Retina (tissue), 1 donor: ENCODE measurements around the gene ATAD1.
A peak's percentile ranks its signal among the peaks of the same experiment; 100 is the strongest.
"Not testable (repeated sequence)": the region's sequence is repeated elsewhere in the genome, so short reads cannot be mapped to it uniquely, and the experiment has no call there.

Experiments
- DNase-seq: peaks from one replicate; pipeline ENCODE4 v3.0.0-alpha.2; 2016

Gene ATAD1

GRCh38 chr10:87801813-87802435, 16.1 kb downstream of the ATAD1 start:
- DNase-seq = not testable (repeated sequence)

- DNase-seq = no peak
These were observed 18.2 kb downstream of the ATAD1 start for GRCh38 chr10:87799860-87800259.

GRCh38 chr10:87798082-87798481, 19.9 kb downstream of the ATAD1 start:
- DNase-seq = no peak

GRCh38 chr10:87794285-87794684, 23.7 kb downstream of the ATAD1 start:
- DNase-seq = no peak

- no peak for DNase-seq
These were observed 27.8 kb downstream of the ATAD1 start for GRCh38 chr10:87790185-87790584.

- no peak for DNase-seq
These were observed 31.6 kb downstream of the ATAD1 start for GRCh38 chr10:87786421-87786820.

- no peak for DNase-seq
These were observed 35.3 kb downstream of the ATAD1 start for GRCh38 chr10:87782721-87783120.

- DNase-seq = no peak
These were observed 36.5 kb downstream of the ATAD1 start for GRCh38 chr10:87781545-87781944.

- DNase-seq = no peak
These were observed 41.7 kb downstream of the ATAD1 start for GRCh38 chr10:87776328-87776727.

- DNase-seq = no peak
These were observed 42.3 kb downstream of the ATAD1 start for GRCh38 chr10:87775766-87776165.

- DNase-seq = peak; percentile 12
These were observed 46.0 kb downstream of the ATAD1 start for GRCh38 chr10:87771871-87772500.

GRCh38 chr10:87767253-87767652, 50.8 kb downstream of the ATAD1 start:
- no peak for DNase-seq

- DNase-seq = no peak
These were observed 52.2 kb downstream of the ATAD1 start for GRCh38 chr10:87765666-87766376.

- no peak for DNase-seq
These were observed 53.7 kb downstream of the ATAD1 start for GRCh38 chr10:87764072-87764934.

GRCh38 chr10:87763086-87763861, 54.8 kb downstream of the ATAD1 start:
- no peak for DNase-seq

GRCh38 chr10:87761892-87762291, 56.1 kb downstream of the ATAD1 start:
- DNase-seq = no peak

GRCh38 chr10:87761153-87761552, 56.9 kb downstream of the ATAD1 start:
- no peak for DNase-seq

GRCh38 chr10:87760195-87760905, 57.7 kb downstream of the ATAD1 start:
- DNase-seq = no peak

- DNase-seq = no peak
These were observed 58.5 kb downstream of the ATAD1 start for GRCh38 chr10:87759551-87759950.

GRCh38 chr10:87757685-87758084, 60.3 kb downstream of the ATAD1 start:
- no peak for DNase-seq

GRCh38 chr10:87753995-87754866, 63.8 kb downstream of the ATAD1 start:
- no peak for DNase-seq
